ENCODE data around the gene PPM1J. TPM values are rescaled to one million over a fixed set of nuclear protein-coding genes. Genes with fewer than 3 reads are reported as not detected.
A peak's percentile ranks its signal among the peaks of the same experiment; 100 is the strongest.

The PPM1J gene
- total and polyA plus RNA-seq, 2 of the 13 experiments (the other 11 are each of a cell fraction or from before 2014, with no cell fraction given): 0.07 to 0.22 TPM

DNA sequence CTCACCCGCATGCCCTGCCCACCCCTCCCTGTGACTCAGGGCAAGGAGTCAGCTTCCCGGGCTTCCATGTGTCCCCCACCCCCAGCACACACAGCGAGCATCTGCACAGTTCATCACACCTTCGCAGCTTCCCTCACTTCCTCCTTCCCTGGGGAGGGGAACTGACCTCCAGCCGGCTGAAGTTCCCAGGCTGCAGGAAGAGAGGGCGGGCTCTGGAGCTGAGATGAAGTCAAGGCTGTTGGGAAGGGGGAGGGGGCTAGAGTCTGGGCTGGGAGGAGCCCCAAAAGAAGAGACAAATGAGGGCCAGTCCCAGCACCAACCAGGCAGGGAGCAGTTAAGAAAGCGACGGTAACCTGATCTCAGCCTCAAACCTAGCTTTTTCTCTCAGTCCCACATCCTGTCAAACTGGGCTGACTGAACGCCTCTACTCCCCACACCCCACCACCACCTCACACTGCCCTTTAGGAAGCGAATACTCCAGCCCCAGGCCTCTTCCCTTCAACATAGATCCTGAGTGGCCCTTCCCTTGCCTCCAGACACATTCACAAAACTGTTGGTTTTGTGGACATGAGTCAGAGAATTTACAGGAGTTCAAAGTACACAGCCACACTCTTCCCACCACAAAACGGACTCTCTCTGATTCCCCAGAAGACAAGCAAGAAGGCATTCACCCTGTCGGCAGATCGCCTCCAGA, 10.1 kb downstream of the PPM1J start (continued):
- 0 out of 2 replicates have a peak, but pooled peaks have one; percentile 54 for TF ChIP-seq IRF9 (CRISPR knock-in tag; IDR thresholded peaks at IDR 0.05; ENCODE audit: borderline replicate concordance)
- TF ChIP-seq LCORL (IDR thresholded peaks at IDR 0.05): no peak
- TF ChIP-seq LCORL (CRISPR knock-in tag; IDR thresholded peaks at IDR 0.05): peak; percentile 62; the same call in 1 of the 2 replicates
- TF ChIP-seq FOXM1 (CRISPR knock-in tag; IDR thresholded peaks at IDR 0.05): no peak
- TF ChIP-seq NFE2L2 (IDR thresholded peaks at IDR 0.05; ENCODE audit: low read length): no peak
- no peak for TF ChIP-seq SP1 (IDR thresholded peaks at IDR 0.05)
- TF ChIP-seq SP1 (CRISPR knock-in tag; IDR thresholded peaks at IDR 0.05): peak; percentile 20; the same call in 1 of the 2 replicates
- TF ChIP-seq ZNF747 (CRISPR knock-in tag; IDR thresholded peaks at IDR 0.05; ENCODE audit: borderline replicate concordance): no peak
- TF ChIP-seq ZNF780A (CRISPR knock-in tag; IDR thresholded peaks at IDR 0.05): 0 out of 2 replicates have a peak, but pooled peaks have one; percentile 60
- no peak for TF ChIP-seq ZNF703 (CRISPR knock-in tag; IDR thresholded peaks at IDR 0.05; ENCODE audit: borderline replicate concordance)
- TF ChIP-seq MAX (IDR thresholded peaks at IDR 0.05): peak; percentile 77
- TF ChIP-seq ZKSCAN5 (CRISPR knock-in tag; IDR thresholded peaks at IDR 0.05): peak; percentile 61; the same call in 1 of the 2 replicates
- TF ChIP-seq, protein P1, sequence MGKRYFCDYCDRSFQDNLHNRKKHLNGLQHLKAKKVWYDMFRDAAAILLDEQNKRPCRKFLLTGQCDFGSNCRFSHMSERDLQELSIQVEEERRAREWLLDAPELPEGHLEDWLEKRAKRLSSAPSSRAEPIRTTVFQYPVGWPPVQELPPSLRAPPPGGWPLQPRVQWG (CRISPR knock-in tag; IDR thresholded peaks at IDR 0.05; ENCODE audit: borderline replicate concordance, low read depth): no peak
- TF ChIP-seq ZNF839 (CRISPR knock-in tag; IDR thresholded peaks at IDR 0.05; ENCODE audit: borderline replicate concordance): no peak
- TF ChIP-seq ERF (CRISPR knock-in tag; IDR thresholded peaks at IDR 0.05): no peak
- 0 out of 2 replicates have a peak, but pooled peaks have one; percentile 13 for TF ChIP-seq IRF2 (CRISPR knock-in tag; IDR thresholded peaks at IDR 0.05)
- TF ChIP-seq, protein P2, sequence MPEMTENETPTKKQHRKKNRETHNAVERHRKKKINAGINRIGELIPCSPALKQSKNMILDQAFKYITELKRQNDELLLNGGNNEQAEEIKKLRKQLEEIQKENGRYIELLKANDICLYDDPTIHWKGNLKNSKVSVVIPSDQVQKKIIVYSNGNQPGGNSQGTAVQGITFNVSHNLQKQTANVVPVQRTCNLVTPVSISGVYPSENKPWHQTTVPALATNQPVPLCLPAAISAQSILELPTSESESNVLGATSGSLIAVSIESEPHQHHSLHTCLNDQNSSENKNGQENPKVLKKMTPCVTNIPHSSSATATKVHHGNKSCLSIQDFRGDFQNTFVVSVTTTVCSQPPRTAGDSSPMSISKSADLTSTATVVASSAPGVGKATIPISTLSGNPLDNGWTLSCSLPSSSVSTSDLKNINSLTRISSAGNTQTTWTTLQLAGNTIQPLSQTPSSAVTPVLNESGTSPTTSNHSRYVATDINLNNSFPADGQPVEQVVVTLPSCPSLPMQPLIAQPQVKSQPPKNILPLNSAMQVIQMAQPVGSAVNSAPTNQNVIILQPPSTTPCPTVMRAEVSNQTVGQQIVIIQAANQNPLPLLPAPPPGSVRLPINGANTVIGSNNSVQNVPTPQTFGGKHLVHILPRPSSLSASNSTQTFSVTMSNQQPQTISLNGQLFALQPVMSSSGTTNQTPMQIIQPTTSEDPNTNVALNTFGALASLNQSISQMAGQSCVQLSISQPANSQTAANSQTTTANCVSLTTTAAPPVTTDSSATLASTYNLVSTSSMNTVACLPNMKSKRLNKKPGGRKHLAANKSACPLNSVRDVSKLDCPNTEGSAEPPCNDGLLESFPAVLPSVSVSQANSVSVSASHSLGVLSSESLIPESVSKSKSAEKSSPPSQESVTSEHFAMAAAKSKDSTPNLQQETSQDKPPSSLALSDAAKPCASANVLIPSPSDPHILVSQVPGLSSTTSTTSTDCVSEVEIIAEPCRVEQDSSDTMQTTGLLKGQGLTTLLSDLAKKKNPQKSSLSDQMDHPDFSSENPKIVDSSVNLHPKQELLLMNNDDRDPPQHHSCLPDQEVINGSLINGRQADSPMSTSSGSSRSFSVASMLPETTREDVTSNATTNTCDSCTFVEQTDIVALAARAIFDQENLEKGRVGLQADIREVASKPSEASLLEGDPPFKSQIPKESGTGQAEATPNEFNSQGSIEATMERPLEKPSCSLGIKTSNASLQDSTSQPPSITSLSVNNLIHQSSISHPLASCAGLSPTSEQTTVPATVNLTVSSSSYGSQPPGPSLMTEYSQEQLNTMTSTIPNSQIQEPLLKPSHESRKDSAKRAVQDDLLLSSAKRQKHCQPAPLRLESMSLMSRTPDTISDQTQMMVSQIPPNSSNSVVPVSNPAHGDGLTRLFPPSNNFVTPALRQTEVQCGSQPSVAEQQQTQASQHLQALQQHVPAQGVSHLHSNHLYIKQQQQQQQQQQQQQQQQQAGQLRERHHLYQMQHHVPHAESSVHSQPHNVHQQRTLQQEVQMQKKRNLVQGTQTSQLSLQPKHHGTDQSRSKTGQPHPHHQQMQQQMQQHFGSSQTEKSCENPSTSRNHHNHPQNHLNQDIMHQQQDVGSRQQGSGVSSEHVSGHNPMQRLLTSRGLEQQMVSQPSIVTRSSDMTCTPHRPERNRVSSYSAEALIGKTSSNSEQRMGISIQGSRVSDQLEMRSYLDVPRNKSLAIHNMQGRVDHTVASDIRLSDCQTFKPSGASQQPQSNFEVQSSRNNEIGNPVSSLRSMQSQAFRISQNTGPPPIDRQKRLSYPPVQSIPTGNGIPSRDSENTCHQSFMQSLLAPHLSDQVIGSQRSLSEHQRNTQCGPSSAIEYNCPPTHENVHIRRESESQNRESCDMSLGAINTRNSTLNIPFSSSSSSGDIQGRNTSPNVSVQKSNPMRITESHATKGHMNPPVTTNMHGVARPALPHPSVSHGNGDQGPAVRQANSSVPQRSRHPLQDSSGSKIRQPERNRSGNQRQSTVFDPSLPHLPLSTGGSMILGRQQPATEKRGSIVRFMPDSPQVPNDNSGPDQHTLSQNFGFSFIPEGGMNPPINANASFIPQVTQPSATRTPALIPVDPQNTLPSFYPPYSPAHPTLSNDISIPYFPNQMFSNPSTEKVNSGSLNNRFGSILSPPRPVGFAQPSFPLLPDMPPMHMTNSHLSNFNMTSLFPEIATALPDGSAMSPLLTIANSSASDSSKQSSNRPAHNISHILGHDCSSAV (CRISPR knock-in tag; IDR thresholded peaks at IDR 0.05; ENCODE audit: borderline replicate concordance): no peak
- TF ChIP-seq KLF15 (CRISPR knock-in tag; IDR thresholded peaks at IDR 0.05; ENCODE audit: borderline replicate concordance): no peak
- no peak for TF ChIP-seq NFIC (IDR thresholded peaks at IDR 0.05; ENCODE audit: low read length)
- TF ChIP-seq KMT2B (CRISPR knock-in tag; IDR thresholded peaks at IDR 0.05): no peak
- TF ChIP-seq ZNF205 (CRISPR knock-in tag; IDR thresholded peaks at IDR 0.05): no peak
- peak; percentile 74 for TF ChIP-seq ASH2L (IDR thresholded peaks at IDR 0.05; ENCODE audit: insufficient read length, low read depth, low read length)

Measured in HepG2 (cell line).